GM18520 (cell line): ENCODE data around the gene GRIK3.

Source experiments
- ATAC-seq: cut with Tn5 transposase; IDR thresholded peaks from one replicate; pipeline ENCODE4 v1.9.1; 2021; ENCODE audit not compliant: unreplicated experiment

The GRIK3 gene

DNA sequence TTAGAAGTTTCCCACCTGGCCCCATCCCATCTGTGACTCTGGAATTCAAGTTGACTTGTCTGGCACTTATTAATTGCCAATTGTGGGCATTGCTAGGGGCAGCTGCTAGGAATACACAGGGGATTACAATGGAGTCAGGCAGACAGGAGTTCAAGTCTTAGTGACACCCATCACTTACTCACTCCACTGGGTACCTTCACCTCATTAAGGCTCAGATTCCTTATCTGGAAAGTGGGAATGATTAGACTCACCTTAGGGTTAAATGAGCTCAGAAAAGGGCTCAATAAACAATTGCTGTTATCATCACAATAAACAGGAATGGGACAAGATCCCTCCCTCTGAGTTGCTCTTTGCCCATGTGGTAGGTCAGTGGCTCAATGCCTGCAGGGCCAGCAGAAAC, 18.2 kb downstream of the GRIK3 start:
- ATAC-seq, result no peak

DNA sequence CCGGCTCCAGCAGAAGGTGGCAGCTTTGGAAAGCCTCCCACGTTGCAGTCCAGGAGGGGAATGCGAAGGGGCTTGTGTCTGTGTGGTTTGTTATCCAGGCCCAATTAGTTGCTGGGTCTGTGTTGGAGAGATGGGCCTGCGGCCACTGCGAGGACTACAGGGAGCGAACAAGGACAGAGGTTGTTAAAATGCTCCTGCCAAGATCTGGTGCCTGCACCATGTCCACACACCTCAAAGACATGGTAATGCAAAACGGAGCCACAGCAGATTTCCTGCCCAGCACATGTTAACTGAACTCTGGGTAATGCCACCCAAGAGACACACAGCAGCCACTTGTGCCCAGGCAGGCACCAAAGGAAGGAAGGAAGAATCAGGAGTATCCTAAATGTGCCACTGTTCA, 18.6 kb downstream of the GRIK3 start:
- ATAC-seq, result no peak

DNA sequence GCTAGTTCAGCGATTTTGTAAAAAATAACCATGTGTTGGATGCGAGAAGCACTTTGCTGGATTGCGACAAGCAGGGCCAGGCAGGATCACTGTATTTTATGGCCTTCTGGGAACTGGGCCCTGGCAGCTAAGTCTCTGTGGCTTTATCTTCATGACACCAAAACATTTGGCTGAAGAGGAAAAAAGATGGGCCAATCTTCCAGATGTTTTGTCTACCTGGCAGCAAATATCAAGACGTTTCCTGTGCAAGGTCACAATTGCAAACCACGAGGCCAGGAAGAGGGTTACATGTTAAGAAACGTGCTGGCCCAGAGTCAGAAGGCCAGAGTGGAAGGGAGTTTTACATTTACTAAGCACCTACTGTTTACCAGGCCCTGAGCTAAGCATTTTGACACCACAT, 22.1 kb downstream of the GRIK3 start:
- no peak for ATAC-seq

DNA sequence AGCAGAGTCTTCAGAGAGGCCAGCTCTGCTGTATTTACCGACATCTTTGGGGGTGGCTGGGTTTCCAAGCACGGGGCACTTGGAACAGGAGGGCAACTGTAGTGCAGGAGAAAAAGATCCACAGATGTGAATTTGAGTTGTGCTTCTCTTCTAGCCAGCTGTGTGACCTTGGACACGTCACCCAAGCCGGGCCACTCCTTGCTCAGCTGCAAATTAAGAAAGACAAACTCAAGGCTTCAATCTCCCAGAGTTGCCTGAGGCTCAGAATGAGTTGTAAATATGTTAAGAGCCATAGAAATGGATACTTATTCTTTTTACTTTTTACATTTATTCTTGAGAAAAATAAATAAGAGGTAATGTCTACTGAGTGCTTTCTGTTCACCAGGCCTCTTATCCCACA, 24.3 kb downstream of the GRIK3 start:
- ATAC-seq, result no peak

DNA sequence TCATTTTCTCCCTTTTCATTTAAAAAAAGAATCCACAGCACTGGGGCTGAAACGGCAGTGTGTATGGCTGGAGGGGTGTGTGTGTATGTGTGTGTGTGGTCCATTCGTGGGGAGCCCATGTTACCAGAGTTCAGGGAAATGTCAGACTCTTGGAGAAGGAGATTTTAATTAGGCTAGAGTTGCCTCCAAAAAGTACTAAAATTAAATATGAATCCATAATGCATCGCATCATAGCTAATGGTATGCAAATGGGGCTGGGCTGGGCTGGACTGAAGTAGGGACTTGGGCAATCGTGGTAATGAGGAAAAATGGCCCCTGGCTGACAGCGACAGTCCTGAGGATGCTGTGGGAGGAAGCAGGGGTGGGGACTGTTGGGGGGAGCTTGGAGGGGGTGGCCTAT, 24.8 kb downstream of the GRIK3 start:
- no peak for ATAC-seq

DNA sequence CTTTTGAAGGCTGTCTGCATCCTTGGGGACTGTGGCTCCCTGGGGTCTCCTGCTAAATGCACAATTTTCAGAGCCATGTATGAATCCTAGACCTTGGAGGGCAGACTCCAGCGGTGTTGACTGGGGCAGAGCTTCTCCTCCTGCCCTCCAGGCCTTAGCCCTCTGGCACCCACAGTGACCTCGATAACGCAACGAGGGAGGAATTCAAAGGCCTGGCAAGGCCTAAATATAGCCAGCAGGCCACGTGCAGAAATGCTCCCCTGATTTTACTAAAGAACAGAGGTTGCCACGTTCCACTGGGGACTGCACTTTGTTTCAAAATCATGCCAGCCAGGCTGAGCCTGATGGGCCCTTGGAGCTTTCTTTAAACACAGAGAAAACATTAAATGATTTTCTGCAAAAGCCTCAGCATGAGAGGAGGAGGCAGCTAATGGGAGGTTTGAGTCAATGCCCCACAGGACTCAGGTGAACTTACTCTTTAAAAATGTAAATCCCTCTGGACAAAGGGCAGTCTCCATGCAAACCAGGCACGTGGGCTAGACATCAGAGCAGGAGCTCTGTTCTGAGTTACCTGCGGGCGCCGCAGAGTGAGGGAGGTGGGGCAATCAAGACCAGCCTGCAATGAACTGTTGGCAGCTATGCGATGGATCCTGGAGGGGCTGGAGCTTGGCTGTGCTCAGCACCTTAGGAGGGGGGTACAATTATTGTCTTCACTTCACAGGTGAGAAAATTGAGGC, 28.0 kb downstream of the GRIK3 start:
- ATAC-seq, result no peak

- ATAC-seq, result no peak
These were observed 31.4 kb downstream of the GRIK3 start for GRCh38 chr1:37002898-37003297.

DNA sequence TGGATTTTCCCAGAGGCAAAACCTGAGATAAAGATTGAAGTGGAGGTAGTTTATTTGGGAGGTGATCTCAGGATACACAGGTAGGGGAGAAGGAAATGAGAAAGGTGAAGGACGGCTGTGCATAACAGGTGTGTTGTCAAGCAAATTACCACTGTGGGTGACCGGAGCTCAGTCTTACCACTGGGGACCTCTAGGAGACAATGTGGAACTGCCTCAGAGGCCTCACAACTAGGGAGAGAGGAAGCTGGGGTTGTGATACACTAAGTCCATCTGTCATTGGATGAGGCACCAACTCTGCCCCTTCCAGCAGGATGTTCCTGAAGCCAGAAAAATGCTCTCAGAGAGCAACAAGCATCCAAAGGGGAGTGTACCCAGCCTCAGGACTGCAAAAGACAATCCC, 32.6 kb downstream of the GRIK3 start:
- no peak for ATAC-seq

GRCh38 chr1:36996106-36996505, 38.2 kb downstream of the GRIK3 start:
- no peak for ATAC-seq

DNA sequence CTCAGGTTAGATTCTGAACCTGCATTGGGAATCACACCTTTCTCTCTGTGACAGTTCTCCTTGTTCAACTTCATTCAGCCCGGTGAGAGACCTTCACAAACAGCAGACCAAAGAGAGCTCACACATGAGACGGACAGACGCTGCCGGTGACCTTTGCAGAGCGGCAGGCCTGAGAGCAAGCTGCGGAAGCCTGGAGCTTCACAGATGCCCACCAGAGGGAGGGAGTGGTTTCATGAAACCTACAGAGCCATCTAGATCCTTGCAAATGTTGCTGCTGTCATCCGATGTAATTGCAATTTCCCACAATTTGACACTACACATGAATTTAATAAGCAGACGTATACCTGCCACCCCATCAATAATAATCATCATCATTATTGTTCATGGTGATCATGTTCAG, 39.4 kb downstream of the GRIK3 start:
- ATAC-seq, result no peak

DNA sequence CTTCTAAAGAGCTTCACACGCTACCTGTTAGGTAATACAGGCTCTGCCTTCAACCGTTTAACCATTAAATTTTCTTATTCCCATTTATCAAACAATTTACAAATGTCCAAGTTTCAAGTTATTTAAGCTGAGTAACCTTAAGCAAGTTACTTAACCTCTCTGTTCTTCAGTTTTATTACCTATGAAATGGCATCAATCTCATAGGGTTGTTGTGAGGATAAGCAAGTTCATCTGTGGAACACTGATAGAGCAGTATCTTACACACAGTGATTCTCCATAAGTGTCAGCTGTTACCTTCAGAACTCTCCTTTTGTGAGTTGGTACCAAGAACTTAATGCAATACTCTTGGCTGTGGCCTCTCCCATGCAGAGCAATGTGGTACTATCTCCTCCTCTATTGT, 40.0 kb downstream of the GRIK3 start:
- ATAC-seq, result no peak

DNA sequence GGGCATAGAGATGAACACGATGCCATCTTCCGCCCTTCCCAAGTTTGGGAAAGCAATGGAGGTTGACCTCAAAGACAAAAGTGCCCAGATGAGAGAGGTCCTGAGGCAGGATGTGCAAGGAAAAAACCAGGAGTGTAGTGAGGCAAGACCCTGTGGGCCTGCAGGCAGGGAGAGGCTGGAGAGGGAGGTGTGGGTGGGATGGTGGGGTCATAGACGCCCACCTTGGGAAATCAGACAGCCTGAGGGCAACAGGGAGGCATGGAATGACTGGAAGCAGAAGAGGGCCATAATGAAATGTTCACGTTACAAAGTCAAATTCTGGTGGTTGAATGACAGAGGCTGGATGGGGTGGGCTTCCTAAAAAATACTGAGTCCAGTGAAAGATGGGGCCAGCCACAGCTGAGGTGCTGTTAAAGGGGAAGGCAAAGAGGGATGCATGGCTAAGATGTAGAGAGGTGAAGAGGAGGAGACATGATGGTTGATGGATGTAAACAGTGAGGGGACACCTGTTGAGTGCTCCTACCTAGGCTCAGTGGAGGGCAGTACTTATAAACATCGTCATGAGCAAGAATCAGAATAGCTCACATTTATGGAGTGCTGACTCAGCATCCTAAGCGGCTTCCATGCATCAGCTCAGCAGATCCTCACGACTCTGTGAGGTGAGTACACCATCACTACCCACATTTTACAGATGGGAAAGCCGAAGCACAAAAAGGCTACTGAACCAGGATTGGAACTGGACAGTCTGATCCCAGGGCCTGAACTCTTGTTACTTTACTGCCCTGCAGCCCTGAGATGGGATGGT, 42.0 kb downstream of the GRIK3 start:
- no peak for ATAC-seq

GRCh38 chr1:36991551-36991950, 42.8 kb downstream of the GRIK3 start:
- ATAC-seq, result no peak

DNA sequence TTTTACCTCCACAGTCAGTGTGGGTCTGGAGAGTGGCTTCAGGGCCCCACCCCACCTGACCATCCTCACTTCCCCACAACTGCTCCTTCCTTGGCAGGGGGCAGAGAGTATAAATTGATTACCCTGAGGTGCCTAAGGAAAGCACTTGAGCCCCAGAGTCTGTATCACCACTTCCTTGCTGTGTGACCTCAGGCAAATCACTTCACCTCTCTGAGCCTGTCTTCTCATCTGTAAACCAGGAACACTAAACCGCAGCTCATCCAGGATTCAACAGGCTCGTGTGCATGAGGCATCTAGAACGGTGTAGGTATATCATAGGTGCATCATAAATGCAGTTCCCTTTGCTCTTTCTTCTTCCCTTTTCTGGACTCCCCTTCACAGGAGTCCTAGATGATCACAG, 43.4 kb downstream of the GRIK3 start:
- no peak for ATAC-seq

GRCh38 chr1:36989241-36989640, 45.1 kb downstream of the GRIK3 start:
- no peak for ATAC-seq

- no peak for ATAC-seq
These were observed 45.5 kb downstream of the GRIK3 start for GRCh38 chr1:36988741-36989193.

- no peak for ATAC-seq
These were observed 46.0 kb downstream of the GRIK3 start for GRCh38 chr1:36988321-36988720.

- ATAC-seq, result no peak
These were observed 47.0 kb downstream of the GRIK3 start for GRCh38 chr1:36987276-36987675.

DNA sequence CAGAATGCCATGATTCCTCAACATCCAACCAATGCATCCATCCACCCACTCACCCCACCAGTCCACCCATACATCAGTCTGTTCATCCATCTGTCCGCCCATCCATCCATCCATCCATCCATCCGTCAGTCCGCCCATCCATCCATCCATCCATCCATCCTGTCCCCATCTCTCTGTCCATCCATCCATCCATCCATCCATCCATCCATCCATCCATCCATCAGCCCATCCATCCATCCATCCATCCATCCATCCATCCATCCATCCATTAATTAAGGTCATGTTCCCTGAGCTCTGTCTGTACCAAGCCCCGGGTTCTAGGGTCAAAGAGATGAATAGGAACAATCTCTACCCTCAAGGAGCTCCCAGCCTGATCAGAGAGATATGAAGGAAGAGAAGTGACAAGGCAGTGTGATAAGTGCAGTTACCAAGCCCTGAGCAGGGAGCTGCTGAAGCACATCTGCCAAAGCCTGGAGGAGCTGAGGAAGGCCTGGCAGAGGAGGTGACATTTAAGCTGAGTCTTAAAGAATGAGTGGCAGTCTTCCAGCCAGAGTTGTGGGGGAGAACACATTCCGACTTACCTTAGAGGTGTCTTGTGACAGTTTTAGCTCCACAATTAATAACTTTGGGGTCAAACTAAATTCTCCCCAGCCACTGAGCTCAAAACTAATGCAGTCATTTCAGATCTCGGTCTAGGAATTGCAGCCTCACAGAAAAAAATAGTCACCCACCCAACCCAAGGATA, 47.9 kb downstream of the GRIK3 start:
- ATAC-seq, result no peak

DNA sequence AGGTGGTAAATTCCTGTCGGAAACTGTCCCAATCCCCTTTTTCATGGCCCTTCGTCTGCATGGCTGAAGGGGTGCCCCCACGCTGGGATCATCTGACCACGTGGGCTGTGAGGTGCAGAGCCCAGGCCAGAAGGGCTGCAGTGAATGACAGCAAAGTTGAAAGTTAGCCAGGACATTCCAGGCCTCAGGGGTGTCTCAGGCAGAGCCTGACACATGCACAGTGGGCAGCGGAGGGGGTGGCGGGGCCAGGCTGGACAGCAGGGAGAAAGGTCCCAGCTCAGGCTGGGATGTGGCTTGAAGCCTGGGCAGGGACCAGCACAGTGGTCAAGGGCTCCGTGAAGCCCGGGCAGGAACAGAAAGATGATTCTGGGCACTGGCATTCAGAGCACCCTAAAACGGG, 49.6 kb downstream of the GRIK3 start:
- no peak for ATAC-seq

- ATAC-seq, result no peak
These were observed 50.3 kb downstream of the GRIK3 start for GRCh38 chr1:36984026-36984425.

- ATAC-seq, result no peak
These were observed 51.6 kb downstream of the GRIK3 start for GRCh38 chr1:36982709-36983108.
